Panc1 (cell line): ENCODE measurements around the gene FGG.

ENCODE experiments used
- CTCF ChIP-seq: fragments of 450-650 bp; IDR thresholded peaks from 2 replicates; pipeline ENCODE4 v1.5.1; 2017; ENCODE audit warnings: mild to moderate bottlenecking
- POLR2AphosphoS5 ChIP-seq: IDR thresholded peaks from 2 replicates; pipeline ENCODE4 v1.6.1; 2012; ENCODE audit warnings: mild to moderate bottlenecking, low read depth, low read length, moderate library complexity

DNA sequence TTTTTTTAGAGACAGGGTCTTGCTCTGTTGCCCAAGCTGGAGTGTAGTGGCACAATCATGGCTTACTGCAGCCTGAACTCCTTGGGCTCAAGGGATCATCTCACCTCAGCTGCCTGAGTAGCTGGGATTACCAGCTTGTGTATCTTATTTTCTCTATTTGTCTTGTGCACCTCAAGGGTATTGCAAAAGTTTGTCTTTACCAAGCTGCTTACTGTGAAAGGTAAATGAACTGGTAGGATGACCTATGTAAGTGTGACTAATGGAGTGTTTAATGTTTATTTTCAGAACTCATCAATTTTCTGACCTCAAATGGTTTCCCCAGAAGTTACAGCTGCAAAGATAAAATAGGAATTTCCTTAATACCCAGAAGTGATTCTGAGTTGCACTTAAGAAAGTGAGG, 16.6 kb downstream of the FGG start:
- no peak for TF ChIP-seq CTCF
- TF ChIP-seq POLR2AphosphoS5 = no peak
